DMS153 (cell line): ENCODE data around the gene ZMYND15.

Experiments used
- DNase-seq: peaks from one replicate; lab custom pipeline; 2025; lab: John Stamatoyannopoulos, UW

Gene ZMYND15

GRCh38 chr17:4743216-4743615 lies 3.6 kb downstream of the ZMYND15 start:
- DNase-seq = no peak

- DNase-seq = no peak
Measured at GRCh38 chr17:4743898-4744297, 4.3 kb downstream of the ZMYND15 start.

- DNase-seq = no peak
Measured at GRCh38 chr17:4744999-4745969, 5.7 kb downstream of the ZMYND15 start.

GRCh38 chr17:4747847-4748246 lies 8.2 kb downstream of the ZMYND15 start:
- no peak for DNase-seq

GRCh38 chr17:4748686-4749085 lies 9.1 kb downstream of the ZMYND15 start:
- no peak for DNase-seq

GRCh38 chr17:4750606-4751005 lies 11.0 kb downstream of the ZMYND15 start:
- no peak for DNase-seq

- no peak for DNase-seq
Measured at GRCh38 chr17:4751932-4752331, 12.3 kb downstream of the ZMYND15 start.

GRCh38 chr17:4753392-4753791 lies 13.8 kb downstream of the ZMYND15 start:
- DNase-seq = no peak

- DNase-seq = no peak
Measured at GRCh38 chr17:4759776-4760236, 20.2 kb downstream of the ZMYND15 start.

GRCh38 chr17:4764595-4764994 lies 25.0 kb downstream of the ZMYND15 start:
- DNase-seq = no peak

- DNase-seq = no peak
Measured at GRCh38 chr17:4766201-4766600, 26.6 kb downstream of the ZMYND15 start.

GRCh38 chr17:4766723-4767122 lies 27.1 kb downstream of the ZMYND15 start:
- no peak for DNase-seq

- DNase-seq = no peak
Measured at GRCh38 chr17:4768298-4768697, 28.7 kb downstream of the ZMYND15 start.

- no peak for DNase-seq
Measured at GRCh38 chr17:4769628-4770027, 30.0 kb downstream of the ZMYND15 start.

- DNase-seq = no peak
Measured at GRCh38 chr17:4771519-4772234, 32.0 kb downstream of the ZMYND15 start, which contains the start of gene TM4SF5. TSS of gene TM4SF5 (plus strand) at chr17:4771886. CDS start at chr17:4771923, 37 bp downstream.

GRCh38 chr17:4772235-4772613 lies 32.6 kb downstream of the ZMYND15 start:
- DNase-seq = peak; percentile 2

GRCh38 chr17:4777969-4778760 lies 38.5 kb downstream of the ZMYND15 start:
- no peak for DNase-seq

GRCh38 chr17:4780325-4780955 lies 40.8 kb downstream of the ZMYND15 start:
- no peak for DNase-seq

- DNase-seq = no peak
Measured at GRCh38 chr17:4782652-4783051, 43.0 kb downstream of the ZMYND15 start.

GRCh38 chr17:4785311-4786105 lies 45.9 kb downstream of the ZMYND15 start:
- DNase-seq = no peak

GRCh38 chr17:4786106-4786511 lies 46.5 kb downstream of the ZMYND15 start, which contains the start of gene VMO1:
TSS of gene VMO1 (minus strand) at chr17:4786364. CDS start at chr17:4786352, 12 bp downstream.
- no peak for DNase-seq
